Gastrocnemius medialis (tissue), 4 donors: Measurements from ENCODE around the gene RSPH6A. TPM values are rescaled to one million over a fixed set of nuclear protein-coding genes. Genes with fewer than 3 reads are reported as not detected.

Experiments used
- ATAC-seq, 2 donors: fragments of 150-250 bp; one replicate each; pipeline ENCODE4 v1.9.1; 2016
- DNase-seq, 2 donors: peaks; one replicate each; pipeline ENCODE4 v3.0.0-alpha.2; 2019
- H3K27ac ChIP-seq, 4 donors: fragments of 200-600 bp; sonication (generic); 1 replicate in 1 of 4; 2 replicates in 3 of 4; pipeline ENCODE4 v1.5.1; 2016 to 2018; ENCODE audit warnings: mild to moderate bottlenecking in 2 of 4, moderate library complexity in 1 of 4
- H3K27me3 ChIP-seq, 3 donors: fragments of 200-600 bp; sonication (generic) in 2 of 3; 1 replicate in 1 of 3; 2 replicates in 2 of 3; pipeline versions ENCODE4 v1.5.1 to v1.6.0; 2016 to 2019; ENCODE audit warnings: mild to moderate bottlenecking in 1 of 3, moderate library complexity in 1 of 3
- H3K36me3 ChIP-seq, 2 donors: fragments of 200-600 bp; sonication (generic) in 1 of 2; one replicate each; pipeline ENCODE4 v1.5.1; 2017 to 2018
- H3K4me1 ChIP-seq, 2 donors: fragments of 200-600 bp; sonication (generic) in 1 of 2; one replicate each; pipeline ENCODE4 v1.5.1; 2016 to 2017; ENCODE audit warnings: mild to moderate bottlenecking in 2 of 2
- H3K4me3 ChIP-seq, 4 donors: fragments of 200-600 bp; sonication (generic) in 3 of 4; 1 replicate in 1 of 4; 2 replicates in 3 of 4; pipeline ENCODE4 v1.5.1; 2016 to 2019; ENCODE audit warnings: mild to moderate bottlenecking in 2 of 4
- H3K9me3 ChIP-seq, 3 donors: fragments of 200-600 bp; sonication (generic) in 2 of 3; 1 replicate in 1 of 3; 2 replicates in 2 of 3; pipeline ENCODE4 v1.5.1; 2016 to 2019
- CTCF ChIP-seq, 5 experiments: fragments of 450-650 bp in 3 of 5; fragments of 200-600 bp in 2 of 5; sonication (generic) in 2 of 5; IDR thresholded peaks in 4 of 5; conservative IDR thresholded peaks in 1 of 5; 1 replicate in 4 of 5; 2 replicates in 1 of 5; pipeline ENCODE4 v1.5.1; 2016 to 2019; ENCODE audit warnings: antibody characterized with exemption in 5 of 5, mild to moderate bottlenecking in 3 of 5, moderate library complexity in 3 of 5
- POLR2A ChIP-seq, 2 donors: fragments of 450-650 bp; IDR thresholded peaks; one replicate each; pipeline ENCODE4 v1.6.1; 2017; ENCODE audit warnings: antibody characterized with exemption in 2 of 2, mild to moderate bottlenecking in 2 of 2, moderate library complexity in 2 of 2
- in situ Hi-C, 4 donors: fragments of 200-750 bp; cut with MboI; loops; one replicate each; pipeline versions ENCODE4 v1.15.0 to v1.8.0; 2017; ENCODE audit warnings: low sequenced_read_pairs in 4 of 4
- intact Hi-C: fragments of 100-400 bp; cut with DNase I; formaldehyde crosslinking; loops from one replicate; pipeline ENCODE4 v1.15.1; 2023; ENCODE audit warnings: low total_unique reads
- total RNA-seq, 4 donors: library from RNA; depleted of rRNA; stranded (reverse); fragments of >200 nt; gene quantifications; one replicate each; pipeline versions ENCODE4 v1.1.0 to v1.2.3, GENCODE V29; 2016

RSPH6A gene
- total RNA-seq, 4 donors from 2014 or later, result not detected

GRCh38 chr19:45778010-45778661 is 37.0 kb downstream of the RSPH6A start:
- H3K9me3 ChIP-seq, result no peaks in the 10 kb centered on the region
- DNase-seq (no peak), ATAC-seq (no peak)
- no peak overlapping the region for H3K4me3 ChIP-seq
- intact Hi-C loops, result no loop called here
- TF ChIP-seq POLR2A (IDR thresholded peaks at IDR 0.05), result no peak
- no peak for TF ChIP-seq CTCF (IDR thresholded peaks at IDR 0.05 in 4 of 5, conservative IDR thresholded peaks at IDR 0.05 in 1 of 5)
- H3K27ac ChIP-seq, result no peak overlapping the region
- in situ Hi-C loops, result no loop called here
- no peaks in the 10 kb centered on the region for H3K27me3 ChIP-seq
- H3K4me1 ChIP-seq, result peaks cover 18 to 39% of the 10 kb centered on the region in 2 donors
- peaks cover 0 to 44% of the 10 kb centered on the region in 2 donors for H3K36me3 ChIP-seq

DNA sequence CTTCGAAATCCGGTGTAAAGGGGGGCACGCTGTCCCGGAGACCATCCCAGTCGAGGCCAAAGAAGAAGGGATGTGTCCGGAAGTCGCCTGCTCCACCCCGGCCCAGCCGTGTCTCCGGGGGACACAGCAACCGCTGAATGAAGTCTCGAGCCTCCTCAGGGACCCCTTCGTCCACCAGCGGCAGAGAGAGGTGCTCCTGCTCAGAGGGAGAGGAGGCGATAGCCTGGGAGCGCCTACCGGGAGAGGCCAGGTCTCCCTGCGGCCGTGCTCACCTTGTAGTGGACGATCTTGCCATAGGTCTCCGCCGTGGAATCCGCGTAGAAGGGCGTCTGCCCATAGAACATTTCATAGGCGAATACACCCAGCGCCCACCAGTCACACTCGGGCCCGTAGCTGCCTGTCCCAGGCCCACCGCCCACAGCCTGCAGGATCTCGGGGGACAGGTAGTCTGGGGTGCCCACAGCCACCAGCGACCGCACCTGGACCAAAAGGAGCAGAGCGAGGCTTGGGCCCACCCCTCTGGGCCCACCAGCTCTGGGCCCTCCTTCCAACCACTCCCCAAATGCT is 37.6 kb downstream of the RSPH6A start:
- H3K4me3 ChIP-seq, result no peak overlapping the region
- in situ Hi-C loops (no loop called here), intact Hi-C loops (no loop called here)
- H3K27me3 ChIP-seq, result no peaks in the 10 kb centered on the region
- H3K27ac ChIP-seq, result no peak overlapping the region
- TF ChIP-seq POLR2A (IDR thresholded peaks at IDR 0.05), result no peak
- no peak for TF ChIP-seq CTCF (IDR thresholded peaks at IDR 0.05 in 4 of 5, conservative IDR thresholded peaks at IDR 0.05 in 1 of 5)
- H3K9me3 ChIP-seq, result no peaks in the 10 kb centered on the region
- peaks cover 15 to 34% of the 10 kb centered on the region in 2 donors for H3K4me1 ChIP-seq
- DNase-seq (no peak), ATAC-seq (no peak)
- H3K36me3 ChIP-seq, result peaks cover 0 to 48% of the 10 kb centered on the region in 2 donors

DNA sequence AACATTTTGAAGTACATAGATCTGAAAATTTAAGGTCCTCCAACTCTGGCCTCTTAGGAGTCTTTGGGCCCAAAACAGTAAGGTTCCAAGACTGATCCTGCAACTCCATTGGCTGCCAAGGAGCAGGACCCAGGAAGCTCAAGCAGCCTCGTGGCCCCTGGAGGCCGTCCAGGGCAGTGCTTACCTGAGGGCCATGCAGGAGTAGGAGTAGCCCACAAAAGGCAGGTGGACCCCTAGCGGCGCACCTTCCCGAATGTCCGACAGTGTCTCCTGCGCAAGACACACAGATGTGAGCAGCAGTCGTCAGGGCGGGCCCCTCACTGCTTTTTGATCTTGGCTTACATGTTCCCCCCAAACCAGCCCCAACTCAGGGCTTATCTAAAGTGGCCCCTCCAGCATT is 40.3 kb downstream of the RSPH6A start:
- in situ Hi-C loops (no loop called here), intact Hi-C loops (no loop called here)
- peak overlapping the region in 1 of 4 donors; percentile 29 for H3K27ac ChIP-seq
- H3K9me3 ChIP-seq, result no peaks in the 10 kb centered on the region
- H3K27me3 ChIP-seq, result no peaks in the 10 kb centered on the region
- no peak for ATAC-seq
- H3K4me1 ChIP-seq, result peaks cover 3 to 14% of the 10 kb centered on the region in 2 donors
- DNase-seq, result no peak
- no peak overlapping the region for H3K4me3 ChIP-seq
- TF ChIP-seq CTCF (IDR thresholded peaks at IDR 0.05 in 4 of 5, conservative IDR thresholded peaks at IDR 0.05 in 1 of 5), result no peak
- peaks cover 0 to 48% of the 10 kb centered on the region in 2 donors for H3K36me3 ChIP-seq

GRCh38 chr19:45773384-45773783 is 41.7 kb downstream of the RSPH6A start:
- Histone ChIP-seq H3K27ac (peak overlapping the region; percentile 29 to 98 (median 70)), H3K4me1 (peaks cover 3 to 9% of the 10 kb centered on the region in 2 donors), H3K9me3 (no peaks in the 10 kb centered on the region), H3K4me3 (no peak overlapping the region), H3K27me3 (no peaks in the 10 kb centered on the region), H3K36me3 (peaks cover 0 to 39% of the 10 kb centered on the region in 2 donors)
- in situ Hi-C loops, result no loop called here
- intact Hi-C loops, result no loop called here
- ATAC-seq (no peak), DNase-seq (no peak)
- TF ChIP-seq POLR2A (IDR thresholded peaks at IDR 0.05) (no peak), CTCF (IDR thresholded peaks at IDR 0.05 in 4 of 5, conservative IDR thresholded peaks at IDR 0.05 in 1 of 5) (no peak)
